ENCODE results near the gene PSMB7.
A peak's percentile ranks its signal among the peaks of the same experiment; 100 is the strongest.

PSMB7 gene

DNA sequence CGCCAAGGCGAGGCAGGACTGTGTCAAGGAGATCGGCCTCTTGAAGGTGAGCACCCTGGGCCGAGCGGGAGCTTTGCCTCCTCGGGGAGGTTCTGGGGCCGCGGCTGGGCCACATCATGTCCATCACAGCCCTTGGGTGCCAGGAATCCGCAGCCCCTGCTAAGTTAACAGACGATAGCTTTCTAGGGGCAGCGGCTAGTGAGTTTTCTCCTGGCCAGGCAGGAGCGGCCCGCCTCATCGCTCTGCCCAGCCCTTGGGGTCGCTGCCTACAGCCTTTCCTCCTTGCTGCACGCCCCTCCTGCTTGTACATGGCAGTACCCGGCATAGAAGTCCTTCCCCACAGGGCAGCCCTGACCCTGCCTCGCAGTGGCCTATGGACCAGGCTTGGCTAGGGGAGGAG lies 101.3 kb downstream of the PSMB7 start:
- Histone ChIP-seq H3K14ac (ENCODE audit: low read length) (no peak overlapping the region), H2BK12ac (ENCODE audit: low read length) (no peak overlapping the region), H3K23ac (ENCODE audit: low read length) (no peak overlapping the region), H3K4me1 (ENCODE audit: control insufficient read depth in 1 of 2, insufficient read depth in 2 of 2, low read length in 2 of 2) (peaks cover 17 to 18% of the 10 kb centered on the region in 2 experiments), H3K4ac (ENCODE audit: low read depth, low read length) (no peak overlapping the region), H3K36me3 (ENCODE audit: control insufficient read depth in 1 of 2, insufficient read depth in 2 of 2, low read length in 2 of 2) (peaks cover 42 to 55% of the 10 kb centered on the region in 2 experiments), H2BK120ac (ENCODE audit: insufficient read depth, low read length, poor library complexity) (no peak overlapping the region), H3K4me3 (ENCODE audit: low read depth, low read length) (no peak overlapping the region), H3K9ac (ENCODE audit: low read length) (no peak overlapping the region), H4K12ac (ENCODE audit: low read depth, low read length) (no peak overlapping the region), H3K79me2 (ENCODE audit: control insufficient read depth, insufficient read depth, low read length, poor library complexity) (peaks cover 2% of the 10 kb centered on the region), H4K8ac (ENCODE audit: low read depth, low read length) (no peak overlapping the region), H3K4me2 (ENCODE audit: low read length) (no peak overlapping the region), H3K79me1 (ENCODE audit: low read length) (peaks cover 20% of the 10 kb centered on the region), H3K18ac (ENCODE audit: low read length) (no peak overlapping the region), H4K91ac (ENCODE audit: low read depth, low read length) (no peak overlapping the region), H3K27ac (ENCODE audit: low read depth, low read length) (no peak overlapping the region), H3K27me3 (ENCODE audit: insufficient read depth, low read length) (no peaks in the 10 kb centered on the region), H2AFZ (ENCODE audit: insufficient read depth, low read length, poor library complexity) (no peak overlapping the region), H3K9me3 (ENCODE audit: insufficient read depth, low read depth, low read length) (no peaks in the 10 kb centered on the region), H2AK5ac (ENCODE audit: low read length) (no peak overlapping the region), H2BK5ac (ENCODE audit: low read depth, low read length, poor library complexity) (no peak overlapping the region)
- no peak for DNase-seq
- WGBS (ENCODE audit: extremely low coverage, insufficient coverage, insufficient read length), result no CpG with 5 or more reads among the region's 18 CpGs

DNA sequence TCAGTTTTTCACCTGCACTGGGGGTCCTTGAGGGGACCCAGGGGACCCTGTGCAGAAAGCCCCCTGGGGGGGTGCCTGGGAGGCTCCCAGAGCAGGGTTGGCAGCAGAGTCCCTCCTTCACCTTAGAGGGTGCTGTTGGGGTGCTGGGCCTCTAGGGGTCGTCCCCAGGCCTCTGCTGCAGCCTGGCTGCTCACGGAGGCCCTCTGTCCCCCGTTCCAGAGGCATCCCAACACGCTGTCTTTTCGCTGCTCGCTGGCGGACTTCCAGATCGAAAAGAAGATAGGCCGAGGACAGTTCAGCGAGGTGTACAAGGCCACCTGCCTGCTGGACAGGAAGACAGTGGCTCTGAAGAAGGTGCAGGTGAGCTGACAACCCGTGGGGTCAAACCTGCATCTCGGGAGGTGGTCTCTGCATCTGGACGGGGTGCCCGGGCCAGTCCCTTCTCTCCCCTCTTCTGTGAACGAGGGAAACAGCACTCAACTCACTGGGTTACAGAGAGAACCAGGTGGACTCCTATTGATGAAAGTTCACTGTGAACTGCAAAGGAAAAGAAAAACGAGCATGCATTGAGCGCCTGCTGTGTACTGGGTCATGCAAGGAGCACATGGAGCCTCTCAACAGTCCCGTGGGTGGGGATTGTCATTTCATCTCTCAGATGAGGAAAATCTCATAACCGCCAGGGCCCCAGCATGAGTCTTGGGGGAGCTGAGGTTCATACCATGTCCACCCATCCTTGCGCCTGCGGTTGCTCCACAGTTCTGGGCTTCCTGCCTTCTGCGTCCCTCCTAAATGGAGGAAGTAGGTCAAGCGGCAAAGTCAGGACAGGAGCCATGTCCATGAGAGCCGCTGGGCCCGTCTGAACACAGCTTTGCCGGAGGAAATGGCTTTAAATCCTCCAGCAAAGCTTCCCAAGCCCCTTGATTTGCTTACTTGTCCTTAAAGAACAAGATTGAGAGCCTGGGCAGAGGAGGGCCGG lies 102.7 kb downstream of the PSMB7 start:
- Histone ChIP-seq H2BK120ac (ENCODE audit: insufficient read depth, low read length, poor library complexity) (no peak overlapping the region), H3K27ac (ENCODE audit: low read depth, low read length) (no peak overlapping the region), H3K79me2 (ENCODE audit: control insufficient read depth, insufficient read depth, low read length, poor library complexity) (peaks cover 5% of the 10 kb centered on the region), H3K18ac (ENCODE audit: low read length) (peak overlapping the region; percentile 30), H3K9ac (ENCODE audit: low read length) (no peak overlapping the region), H3K79me1 (ENCODE audit: low read length) (peaks cover 24% of the 10 kb centered on the region), H2BK5ac (ENCODE audit: low read depth, low read length, poor library complexity) (no peak overlapping the region), H2AK5ac (ENCODE audit: low read length) (no peak overlapping the region), H3K4me1 (ENCODE audit: control insufficient read depth in 1 of 2, insufficient read depth in 2 of 2, low read length in 2 of 2) (peaks cover 22 to 27% of the 10 kb centered on the region in 2 experiments), H3K4ac (ENCODE audit: low read depth, low read length) (no peak overlapping the region), H2BK12ac (ENCODE audit: low read length) (no peak overlapping the region), H3K4me3 (ENCODE audit: low read depth, low read length) (no peak overlapping the region), H3K23ac (ENCODE audit: low read length) (no peak overlapping the region), H3K27me3 (ENCODE audit: insufficient read depth, low read length) (no peaks in the 10 kb centered on the region), H3K9me3 (ENCODE audit: insufficient read depth, low read depth, low read length) (no peaks in the 10 kb centered on the region), H3K14ac (ENCODE audit: low read length) (no peak overlapping the region), H4K91ac (ENCODE audit: low read depth, low read length) (peak overlapping the region; percentile 9), H3K36me3 (ENCODE audit: control insufficient read depth in 1 of 2, insufficient read depth in 2 of 2, low read length in 2 of 2) (peaks cover 44 to 61% of the 10 kb centered on the region in 2 experiments), H3K4me2 (ENCODE audit: low read length) (no peak overlapping the region), H4K12ac (ENCODE audit: low read depth, low read length) (no peak overlapping the region), H4K8ac (ENCODE audit: low read depth, low read length) (no peak overlapping the region), H2AFZ (ENCODE audit: insufficient read depth, low read length, poor library complexity) (no peak overlapping the region)
- DNase-seq, result no peak
- WGBS (ENCODE audit: extremely low coverage, insufficient coverage, insufficient read length), result no CpG with 5 or more reads among the region's 27 CpGs

DNA sequence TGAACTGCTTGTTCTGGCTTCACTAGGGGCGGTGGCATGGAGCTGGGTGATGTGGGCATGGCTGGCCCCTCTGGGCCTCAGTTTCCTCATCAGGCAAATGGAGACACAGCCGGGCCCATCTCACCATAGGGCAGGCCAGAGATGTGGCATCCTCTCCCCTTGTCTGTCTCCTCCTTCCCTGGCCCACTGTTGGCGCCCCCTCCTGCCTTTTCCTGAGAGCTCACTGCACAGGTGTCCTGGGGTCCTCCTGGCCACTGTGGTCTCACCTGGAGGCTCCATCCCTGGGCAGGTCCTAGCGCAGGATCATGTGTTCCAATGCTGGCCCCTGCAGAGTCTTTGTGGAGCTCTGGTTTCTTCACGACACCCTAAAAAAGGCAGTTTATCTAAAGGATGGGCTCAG lies 104.0 kb downstream of the PSMB7 start:
- H3K27me3 ChIP-seq (ENCODE audit: insufficient read depth, low read length), result no peaks in the 10 kb centered on the region
- WGBS (ENCODE audit: extremely low coverage, insufficient coverage, insufficient read length), result no CpG with 5 or more reads among the region's 5 CpGs
- H3K36me3 ChIP-seq (ENCODE audit: control insufficient read depth in 1 of 2, insufficient read depth in 2 of 2, low read length in 2 of 2), result peaks cover 38 to 53% of the 10 kb centered on the region in 2 experiments
- peak overlapping the region; percentile 66 for H2AK5ac ChIP-seq (ENCODE audit: low read length)
- DNase-seq, result no peak
- no peak overlapping the region for H3K4me2 ChIP-seq (ENCODE audit: low read length)
- peaks cover 27% of the 10 kb centered on the region for H3K79me1 ChIP-seq (ENCODE audit: low read length)
- peak overlapping the region; percentile 51 for H4K91ac ChIP-seq (ENCODE audit: low read depth, low read length)
- H3K14ac ChIP-seq (ENCODE audit: low read length), result peak overlapping the region; percentile 22
- peak overlapping the region; percentile 43 for H2BK120ac ChIP-seq (ENCODE audit: insufficient read depth, low read length, poor library complexity)
- no peak overlapping the region for H3K4me3 ChIP-seq (ENCODE audit: low read depth, low read length)
- H4K8ac ChIP-seq (ENCODE audit: low read depth, low read length), result no peak overlapping the region
- H3K9me3 ChIP-seq (ENCODE audit: insufficient read depth, low read depth, low read length), result no peaks in the 10 kb centered on the region
- peak overlapping the region; percentile 68 for H3K4ac ChIP-seq (ENCODE audit: low read depth, low read length)
- H3K27ac ChIP-seq (ENCODE audit: low read depth, low read length), result no peak overlapping the region
- peak overlapping the region; percentile 67 for H2BK12ac ChIP-seq (ENCODE audit: low read length)
- no peak overlapping the region for H2BK5ac ChIP-seq (ENCODE audit: low read depth, low read length, poor library complexity)
- H3K79me2 ChIP-seq (ENCODE audit: control insufficient read depth, insufficient read depth, low read length, poor library complexity), result peaks cover 5% of the 10 kb centered on the region
- H3K23ac ChIP-seq (ENCODE audit: low read length), result no peak overlapping the region
- H3K4me1 ChIP-seq (ENCODE audit: control insufficient read depth in 1 of 2, insufficient read depth in 2 of 2, low read length in 2 of 2), result peaks cover 25 to 30% of the 10 kb centered on the region in 2 experiments
- H4K12ac ChIP-seq (ENCODE audit: low read depth, low read length), result peak overlapping the region; percentile 23
- H3K18ac ChIP-seq (ENCODE audit: low read length), result peak overlapping the region; percentile 68
- no peak overlapping the region for H2AFZ ChIP-seq (ENCODE audit: insufficient read depth, low read length, poor library complexity)
- no peak overlapping the region for H3K9ac ChIP-seq (ENCODE audit: low read length)

DNA sequence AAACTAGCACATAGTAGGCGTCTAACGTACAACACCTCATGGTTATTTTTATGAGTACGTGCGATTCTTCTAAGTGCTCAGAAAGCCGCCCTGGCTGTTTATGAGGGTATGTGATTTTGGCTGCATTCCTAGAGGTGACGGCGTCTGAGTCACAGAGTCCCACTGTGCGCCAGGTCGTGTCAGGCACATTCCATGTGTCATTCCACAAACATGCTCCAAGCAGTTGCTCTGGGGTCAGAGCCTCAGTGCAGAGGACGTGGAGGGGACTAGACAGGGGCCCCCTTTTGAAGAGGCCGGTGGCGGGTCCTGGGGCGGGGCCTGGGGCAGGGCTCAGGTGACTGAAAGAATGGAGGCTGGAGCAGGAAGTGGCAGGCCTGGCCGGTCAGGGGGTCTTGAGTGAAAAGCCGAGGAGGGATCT lies 105.6 kb downstream of the PSMB7 start:
- peak overlapping the region; percentile 39 for H3K18ac ChIP-seq (ENCODE audit: low read length)
- H3K14ac ChIP-seq (ENCODE audit: low read length), result peak overlapping the region; percentile 17
- no peak overlapping the region for H3K9ac ChIP-seq (ENCODE audit: low read length)
- peaks cover 7% of the 10 kb centered on the region for H3K79me2 ChIP-seq (ENCODE audit: control insufficient read depth, insufficient read depth, low read length, poor library complexity)
- H3K79me1 ChIP-seq (ENCODE audit: low read length), result peaks cover 30% of the 10 kb centered on the region
- no peak overlapping the region for H3K23ac ChIP-seq (ENCODE audit: low read length)
- WGBS (ENCODE audit: extremely low coverage, insufficient coverage, insufficient read length), result no CpG with 5 or more reads among the region's 15 CpGs
- DNase-seq, result peak; percentile 94 to 96
- H3K27ac ChIP-seq (ENCODE audit: low read depth, low read length), result peak overlapping the region; percentile 59
- no peak overlapping the region for H3K4me3 ChIP-seq (ENCODE audit: low read depth, low read length)
- peak overlapping the region; percentile 37 for H2BK120ac ChIP-seq (ENCODE audit: insufficient read depth, low read length, poor library complexity)
- H3K9me3 ChIP-seq (ENCODE audit: insufficient read depth, low read depth, low read length), result no peaks in the 10 kb centered on the region
- H2AFZ ChIP-seq (ENCODE audit: insufficient read depth, low read length, poor library complexity), result no peak overlapping the region
- peak overlapping the region; percentile 2 for H3K4ac ChIP-seq (ENCODE audit: low read depth, low read length)
- peaks cover 22 to 37% of the 10 kb centered on the region in 2 experiments for H3K36me3 ChIP-seq (ENCODE audit: control insufficient read depth in 1 of 2, insufficient read depth in 2 of 2, low read length in 2 of 2)
- peaks cover 30 to 38% of the 10 kb centered on the region in 2 experiments for H3K4me1 ChIP-seq (ENCODE audit: control insufficient read depth in 1 of 2, insufficient read depth in 2 of 2, low read length in 2 of 2)
- peak overlapping the region; percentile 24 for H4K8ac ChIP-seq (ENCODE audit: low read depth, low read length)
- peak overlapping the region; percentile 12 for H2BK12ac ChIP-seq (ENCODE audit: low read length)
- H2BK5ac ChIP-seq (ENCODE audit: low read depth, low read length, poor library complexity), result peak overlapping the region; percentile 67
- no peak overlapping the region for H3K4me2 ChIP-seq (ENCODE audit: low read length)
- H4K91ac ChIP-seq (ENCODE audit: low read depth, low read length), result peak overlapping the region; percentile 56
- no peak overlapping the region for H2AK5ac ChIP-seq (ENCODE audit: low read length)
- no peak overlapping the region for H4K12ac ChIP-seq (ENCODE audit: low read depth, low read length)
- H3K27me3 ChIP-seq (ENCODE audit: insufficient read depth, low read length), result no peaks in the 10 kb centered on the region
